ENCODE results near the gene FKBP10. TPM values are rescaled to one million over a fixed set of nuclear protein-coding genes. Genes with fewer than 3 reads are reported as not detected.

The FKBP10 gene
- total RNA-seq, 1 donor from 2014 or later = 230 TPM

Other genes with a start within 250 kb of the FKBP10 start
- not detected in 2 replicates for gene KRT9, start 240.9 kb upstream of the FKBP10 start, total RNA-seq
- not detected in 2 replicates for gene KRT14, start 226.1 kb upstream of the FKBP10 start, total RNA-seq
- gene KRT16, start 200.2 kb upstream of the FKBP10 start, total RNA-seq = not detected in 2 replicates
- 2.7 TPM in 1 of 2 replicates, not detected in the other for gene KRT17, start 188.4 kb upstream of the FKBP10 start, total RNA-seq
- gene EIF1, start 124.1 kb upstream of the FKBP10 start, total RNA-seq = 229 and 367 TPM in 2 replicates
- gene GAST, start 100.7 kb upstream of the FKBP10 start, total RNA-seq = not detected in 2 replicates
- 0.99 TPM in 1 of 2 replicates, not detected in the other for gene HAP1, start 78.4 kb upstream of the FKBP10 start, total RNA-seq
- gene JUP, start 26.3 kb upstream of the FKBP10 start, total RNA-seq = 535 and 764 TPM in 2 replicates
- 63.0 and 85.1 TPM in 2 replicates for gene P3H4, start 1.1 kb upstream of the FKBP10 start, total RNA-seq
- gene NT5C3B, start 23.2 kb downstream of the FKBP10 start, total RNA-seq = 52.7 and 69.1 TPM in 2 replicates
- gene KLHL10, start 24.8 kb downstream of the FKBP10 start, total RNA-seq = not detected in 2 replicates
- 15.4 and 15.8 TPM in 2 replicates for gene KLHL11, start 52.4 kb downstream of the FKBP10 start, total RNA-seq
- 286 and 388 TPM in 2 replicates for gene ACLY, start 105.9 kb downstream of the FKBP10 start, total RNA-seq
- gene ODAD4, start 117.6 kb downstream of the FKBP10 start, total RNA-seq = 0.15 and 0.58 TPM in 2 replicates
- gene CNP, start 153.8 kb downstream of the FKBP10 start, total RNA-seq = 79.3 and 97.1 TPM in 2 replicates
- 76.2 and 77.3 TPM in 2 replicates for gene DNAJC7, start 204.4 kb downstream of the FKBP10 start, total RNA-seq
- gene NKIRAS2, start 207.1 kb downstream of the FKBP10 start, total RNA-seq = 90.9 and 95.7 TPM in 2 replicates
- 0.70 TPM in 1 of 2 replicates, not detected in the other for gene C17orf113, start 237.6 kb downstream of the FKBP10 start, total RNA-seq